Activated naive CD4-positive, alpha-beta T cell treated with anti-CD3 and anti-CD28 coated beads, Interleukin-2, amount 50 U/mL, for 72 hours (primary cell): ENCODE measurements around the gene OR5AN1. TPM values are rescaled to one million over a fixed set of nuclear protein-coding genes. Genes with fewer than 3 reads are reported as not detected.

Experiments
- ATAC-seq, 2 donors: fragments of 150-1000 bp; cut with Tn5 transposase; 2 replicates each; pipeline ENCODE4 v1.10.0; 2021; ENCODE audit warnings: mild to moderate bottlenecking in 2 of 2, moderate library complexity in 2 of 2
- DNase-seq, 2 donors: peaks; one replicate each; pipeline ENCODE4 v3.0.0; 2021 to 2022; ENCODE audit warnings: low spot score in 2 of 2
- H3K27ac Mint-ChIP-seq, 2 donors: one replicate each; pipeline ENCODE4 v1.8.0; 2022; ENCODE audit warnings: mild to moderate bottlenecking in 2 of 2, mixed read lengths in 2 of 2
- H3K36me3 Mint-ChIP-seq, 2 donors: one replicate each; pipeline ENCODE4 v1.8.0; 2022; ENCODE audit warnings: mixed read lengths in 2 of 2
- H3K9me3 Mint-ChIP-seq, 2 donors: one replicate each; pipeline ENCODE4 v1.8.0; 2022; ENCODE audit warnings: mixed read lengths in 2 of 2
- total RNA-seq, 2 donors: library from RNA; stranded (reverse); gene quantifications; one replicate each; pipeline ENCODE4 v1.2.3, GENCODE V29; 2022

The OR5AN1 gene
- total RNA-seq, 2 donors from 2014 or later = not detected

DNA sequence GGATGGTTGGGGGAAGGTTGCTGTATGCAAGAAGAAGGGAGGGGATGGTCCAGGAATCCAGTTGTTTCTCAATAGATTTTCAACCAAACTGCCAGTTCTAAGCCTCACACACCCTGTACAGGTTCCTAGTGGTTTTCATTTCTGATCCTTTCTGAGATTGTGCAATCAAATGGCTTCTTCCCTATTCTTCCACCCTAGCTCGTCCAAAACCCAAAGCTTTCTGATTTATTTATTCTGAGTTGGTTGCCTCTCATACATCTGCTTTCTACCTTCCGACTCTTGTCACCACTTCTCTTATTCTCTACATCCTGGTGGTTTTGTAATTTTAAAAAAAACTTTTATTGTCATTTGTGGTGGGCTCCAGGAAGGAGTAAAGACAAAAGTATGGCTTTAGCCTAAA is 55.0 kb downstream of the OR5AN1 start:
- ATAC-seq (no peak), DNase-seq (no peak)
- H3K27ac Mint-ChIP-seq = no peak overlapping the region
- H3K36me3 Mint-ChIP-seq = no peaks in the 10 kb centered on the region
- H3K9me3 Mint-ChIP-seq = no peaks in the 10 kb centered on the region

- H3K27ac Mint-ChIP-seq = no peak overlapping the region
- ATAC-seq = no peak
- H3K36me3 Mint-ChIP-seq = no peaks in the 10 kb centered on the region
- H3K9me3 Mint-ChIP-seq = no peaks in the 10 kb centered on the region
- DNase-seq = no peak
Measured at GRCh38 chr11:59415111-59415510, 56.4 kb downstream of the OR5AN1 start.

GRCh38 chr11:59416613-59417012 is 57.9 kb downstream of the OR5AN1 start:
- no peaks in the 10 kb centered on the region for H3K36me3 Mint-ChIP-seq
- no peak overlapping the region for H3K27ac Mint-ChIP-seq
- no peak for DNase-seq
- ATAC-seq = no peak
- no peaks in the 10 kb centered on the region for H3K9me3 Mint-ChIP-seq

DNA sequence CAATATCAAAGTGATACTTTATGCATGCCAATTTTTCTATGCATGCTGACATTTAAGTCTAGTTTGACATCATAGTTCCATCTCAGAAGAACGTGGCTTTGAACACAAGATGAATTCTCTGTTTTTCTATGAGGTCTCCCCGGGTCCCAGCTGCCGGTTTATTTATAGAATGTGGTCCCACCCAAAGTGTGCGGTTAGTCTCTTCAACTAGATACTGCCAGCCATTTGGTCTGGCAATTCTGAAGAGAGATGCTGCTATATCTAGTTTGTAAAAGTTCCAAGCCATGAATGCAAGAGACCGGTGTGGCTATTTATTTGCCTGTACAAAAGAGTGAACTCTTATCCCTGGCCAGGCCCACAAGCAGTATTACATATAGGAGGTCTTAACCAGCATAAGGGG is 58.3 kb downstream of the OR5AN1 start:
- Mint-ChIP-seq H3K36me3 (no peaks in the 10 kb centered on the region), H3K27ac (no peak overlapping the region), H3K9me3 (no peaks in the 10 kb centered on the region)
- DNase-seq = no peak
- ATAC-seq = no peak

GRCh38 chr11:59418156-59418555 is 59.5 kb downstream of the OR5AN1 start:
- H3K27ac Mint-ChIP-seq = no peak overlapping the region
- H3K36me3 Mint-ChIP-seq = no peaks in the 10 kb centered on the region
- H3K9me3 Mint-ChIP-seq = no peaks in the 10 kb centered on the region
- no peak for ATAC-seq
- DNase-seq = no peak

Other genes starting within 250 kb of the OR5AN1 start
- gene FAM111A, start 216.0 kb upstream of the OR5AN1 start, total RNA-seq = 100 to 1,000 TPM in 1 of 2 donors, 10 to 100 TPM in 1; 86.7 to 128 TPM
- gene DTX4, start 186.8 kb upstream of the OR5AN1 start, total RNA-seq = under 1 TPM in 1 of 2 donors, not detected in 1; 0.16 TPM
- not detected for gene MPEG1, start 146.0 kb upstream of the OR5AN1 start, total RNA-seq
- not detected for gene OR5A2, start 67.5 kb downstream of the OR5AN1 start, total RNA-seq
- not detected for gene OR5A1, start 77.6 kb downstream of the OR5AN1 start, total RNA-seq
- gene OR4D6, start 98.1 kb downstream of the OR5AN1 start, total RNA-seq = not detected
- gene OR4D10, start 114.4 kb downstream of the OR5AN1 start, total RNA-seq = not detected
- gene OR4D11, start 144.7 kb downstream of the OR5AN1 start, total RNA-seq = not detected
- gene OR4D9, start 152.6 kb downstream of the OR5AN1 start, total RNA-seq = not detected